NCI-H1436 (cell line): Measurements from ENCODE around the gene VWA7.

Source experiments
- DNase-seq: peaks from one replicate; lab custom pipeline; 2025; lab: John Stamatoyannopoulos, UW

The VWA7 gene

DNA sequence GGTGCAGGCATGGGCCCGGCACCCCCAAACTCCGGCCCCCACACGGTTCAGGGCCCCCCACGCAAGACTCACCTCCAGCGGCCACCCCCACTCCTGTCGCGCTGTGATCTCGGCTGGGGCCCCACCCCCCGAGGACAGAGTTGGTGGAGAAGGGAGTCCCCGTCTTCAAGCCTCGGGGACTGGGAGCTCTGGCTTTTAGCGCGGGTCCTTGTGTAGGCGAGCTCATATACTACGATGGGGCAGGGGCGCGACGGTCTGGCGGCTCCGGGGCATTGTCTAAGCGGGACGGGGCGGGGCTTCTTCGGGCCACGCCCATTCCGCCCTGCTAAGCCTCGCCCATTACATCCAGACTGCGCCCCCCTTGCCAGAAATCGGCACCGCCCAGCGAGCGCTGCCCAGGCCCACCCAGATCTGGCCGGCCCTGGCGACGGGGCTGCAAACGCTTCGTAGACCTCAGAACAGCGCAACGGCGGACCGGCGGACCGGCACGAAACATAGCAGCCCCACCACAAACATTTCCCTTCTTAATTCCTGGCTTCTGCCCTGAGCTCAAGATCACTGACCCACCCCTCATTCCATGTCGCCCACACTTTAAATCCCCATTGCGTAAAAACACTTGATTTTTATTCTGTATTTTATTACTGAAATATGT is 47.0 kb downstream of the VWA7 start:
- peak; percentile 70 for DNase-seq

DNA sequence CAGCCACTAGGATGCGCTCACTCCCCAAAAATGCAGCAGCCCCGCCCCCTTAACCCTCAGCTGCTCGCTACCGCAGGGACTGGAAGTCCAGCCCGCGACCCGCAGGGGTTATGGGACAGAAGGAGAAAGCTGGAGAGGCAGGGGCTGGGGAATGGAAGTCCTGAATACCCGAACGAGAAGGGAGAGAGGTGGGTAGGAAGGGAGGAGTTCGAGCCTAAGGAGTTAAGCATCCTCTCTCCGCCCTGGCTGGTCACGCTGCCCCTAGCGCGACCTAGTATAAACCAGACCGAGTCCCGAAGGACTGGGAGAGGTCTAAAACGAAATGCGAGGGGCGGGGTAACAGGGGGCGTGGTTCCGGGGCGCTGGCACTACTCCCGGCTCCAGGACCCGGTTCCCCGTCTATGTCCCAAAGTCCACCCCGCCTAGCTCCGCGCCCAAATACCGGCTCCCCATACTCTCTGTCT is 47.6 kb downstream of the VWA7 start:
- peak; percentile 78 for DNase-seq

DNA sequence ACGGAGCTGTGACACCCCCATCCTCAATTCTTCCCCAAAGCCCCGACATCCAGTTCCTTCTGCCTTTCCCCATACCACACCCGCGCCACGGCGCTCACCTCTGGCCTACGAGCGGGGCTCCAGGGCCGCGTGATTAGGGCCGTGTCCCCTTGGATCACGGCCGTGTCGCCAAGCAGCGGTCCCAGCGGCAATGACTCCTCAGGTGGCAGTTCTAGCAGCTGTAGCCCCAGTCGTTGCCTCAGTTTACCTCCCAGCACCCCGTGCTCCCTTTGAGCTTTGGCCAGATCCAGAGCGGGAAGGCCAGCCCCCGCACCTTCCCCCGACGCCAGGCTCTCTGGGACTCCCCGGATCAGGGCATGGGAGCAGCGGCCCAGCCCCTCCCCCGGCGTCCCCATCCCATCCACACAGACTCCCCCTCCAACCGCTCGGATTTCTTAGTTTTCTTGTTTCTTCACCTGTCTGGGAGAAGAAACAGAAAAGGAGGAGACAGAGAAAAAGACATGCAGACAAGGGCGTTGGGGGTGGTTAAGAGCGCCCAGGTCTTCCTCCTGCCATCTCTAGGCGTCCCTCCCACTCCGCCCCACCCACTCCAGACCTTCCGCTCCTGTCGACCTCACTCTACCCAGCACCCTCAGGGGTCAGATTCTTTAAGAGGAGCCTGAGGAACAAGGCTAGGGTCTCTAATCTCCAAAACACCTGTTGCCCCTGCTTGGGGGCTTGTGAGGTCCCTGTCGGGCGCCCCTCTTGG is 48.2 kb downstream of the VWA7 start, which contains the start of gene DDAH2:
TSS of gene DDAH2 (minus strand) at position 533 of the 748 bp plus-strand sequence. CDS start at position 395, 138 bp downstream.
- no peak for DNase-seq

DNA sequence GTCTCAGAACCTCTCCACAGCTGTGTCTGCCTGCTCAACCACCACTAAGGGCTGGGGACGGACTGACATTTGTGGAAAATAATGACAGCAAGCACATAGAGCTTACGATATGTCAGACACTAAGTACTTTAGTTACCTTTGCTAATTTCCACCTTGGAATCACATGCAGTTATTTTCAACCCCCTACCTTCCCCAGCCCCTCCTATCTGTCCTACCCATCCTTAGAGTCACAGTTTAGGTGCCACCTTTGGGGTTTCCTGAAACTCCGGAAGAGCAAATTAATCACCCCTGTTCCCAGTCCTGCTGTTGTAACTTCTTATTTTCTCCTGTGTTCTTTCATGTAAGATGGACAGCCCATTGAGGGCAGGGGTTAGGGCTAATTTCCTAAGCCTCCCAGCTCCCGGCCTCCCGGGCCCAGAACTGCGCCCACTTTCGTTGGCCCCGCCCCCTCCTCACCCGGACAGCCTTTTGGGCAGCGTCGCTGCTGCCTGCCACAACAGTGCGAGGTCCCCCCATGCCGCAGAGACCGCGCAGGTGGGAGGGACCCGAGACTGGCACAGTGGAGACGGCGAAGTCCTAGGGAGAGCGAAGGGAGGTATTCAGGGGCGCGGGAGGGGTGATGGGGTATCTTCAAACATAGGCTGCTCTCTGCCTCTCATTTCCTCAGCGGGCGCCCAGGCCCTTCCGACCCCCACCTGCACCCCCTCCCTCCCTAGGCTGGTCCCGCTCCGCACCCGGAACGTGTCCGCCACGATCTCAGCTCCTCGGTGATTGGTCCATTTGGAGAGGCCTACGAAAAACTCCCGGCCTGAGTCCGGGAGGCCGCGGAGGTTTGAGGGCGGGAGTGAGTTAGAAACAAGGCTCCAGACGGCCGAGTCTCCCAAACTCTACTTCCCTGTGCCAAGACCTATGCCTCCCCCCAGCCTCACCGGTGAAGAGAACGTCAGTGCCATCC is 49.1 kb downstream of the VWA7 start:
- DNase-seq: no peak

DNA sequence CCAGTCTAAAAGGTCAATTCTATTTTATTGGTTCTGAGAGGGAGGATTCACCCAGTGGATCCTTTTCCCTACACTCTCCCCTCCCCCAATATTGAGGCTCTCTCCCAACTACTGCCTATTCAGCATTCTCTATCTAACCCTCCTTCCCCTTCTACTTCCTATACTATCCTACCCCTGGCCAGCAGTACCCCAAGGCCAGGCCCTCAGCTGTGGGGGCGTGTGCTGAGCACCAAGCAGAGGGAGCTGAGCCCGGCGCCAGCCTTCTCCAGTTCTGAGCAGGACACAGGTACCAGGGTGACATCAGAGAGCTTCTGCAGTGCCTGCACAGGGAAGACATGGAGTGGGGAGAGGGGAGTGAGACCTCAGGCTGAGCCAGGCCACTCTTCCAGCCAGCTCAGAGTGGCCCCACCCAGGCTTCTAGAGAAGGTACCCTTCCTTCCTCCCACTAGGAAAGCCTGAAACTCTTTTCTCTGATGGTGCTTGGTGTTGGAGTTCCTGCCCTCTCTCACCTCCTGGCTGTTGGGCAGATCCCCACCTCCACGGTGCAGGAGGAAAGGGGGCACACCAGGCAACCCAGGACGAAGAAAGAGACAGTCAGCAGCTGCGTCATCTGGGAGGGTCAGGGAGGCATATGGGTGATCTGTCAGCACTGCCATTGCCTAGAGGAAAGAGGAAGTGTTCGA is 50.0 kb downstream of the VWA7 start:
- DNase-seq: no peak

DNA sequence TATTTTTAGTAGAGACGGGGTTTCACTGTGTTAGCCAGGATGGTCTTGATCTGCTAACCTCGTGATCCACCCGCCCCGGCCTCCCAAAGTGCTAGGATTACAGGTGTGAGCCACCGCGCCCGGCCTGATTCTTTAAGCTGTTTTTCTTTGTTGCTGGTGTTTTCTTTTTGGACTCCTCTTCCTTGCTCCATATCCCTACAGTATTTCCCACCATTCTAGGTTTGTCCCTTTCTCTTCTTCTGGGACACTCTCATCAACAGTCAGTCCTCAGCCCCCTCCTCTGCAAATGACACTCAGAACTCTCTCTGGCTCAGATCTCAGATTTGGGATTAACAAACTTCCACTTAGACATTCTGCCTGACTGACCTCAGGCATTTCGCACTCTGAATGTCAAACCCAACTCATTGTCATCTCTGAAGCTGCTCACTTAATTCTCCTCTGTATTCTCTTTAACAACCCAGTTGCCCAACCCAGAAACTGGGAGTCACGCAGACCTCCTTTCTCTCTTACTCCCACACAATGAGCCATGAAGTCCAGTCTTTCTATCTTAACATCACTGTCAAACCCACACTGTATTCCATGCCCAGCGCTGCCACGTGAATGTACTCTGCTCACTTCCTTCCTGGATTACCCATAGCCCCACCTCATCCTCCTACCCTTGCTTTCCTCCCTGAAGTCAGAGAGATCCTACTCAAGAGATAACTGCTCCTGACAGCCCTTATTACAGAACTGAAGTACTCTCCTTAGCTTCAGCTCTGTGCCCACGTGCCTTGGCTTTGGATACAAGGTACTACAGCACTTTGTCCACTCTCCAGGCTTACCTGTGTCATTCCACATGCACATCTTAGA is 51.4 kb downstream of the VWA7 start:
- DNase-seq: no peak

DNA sequence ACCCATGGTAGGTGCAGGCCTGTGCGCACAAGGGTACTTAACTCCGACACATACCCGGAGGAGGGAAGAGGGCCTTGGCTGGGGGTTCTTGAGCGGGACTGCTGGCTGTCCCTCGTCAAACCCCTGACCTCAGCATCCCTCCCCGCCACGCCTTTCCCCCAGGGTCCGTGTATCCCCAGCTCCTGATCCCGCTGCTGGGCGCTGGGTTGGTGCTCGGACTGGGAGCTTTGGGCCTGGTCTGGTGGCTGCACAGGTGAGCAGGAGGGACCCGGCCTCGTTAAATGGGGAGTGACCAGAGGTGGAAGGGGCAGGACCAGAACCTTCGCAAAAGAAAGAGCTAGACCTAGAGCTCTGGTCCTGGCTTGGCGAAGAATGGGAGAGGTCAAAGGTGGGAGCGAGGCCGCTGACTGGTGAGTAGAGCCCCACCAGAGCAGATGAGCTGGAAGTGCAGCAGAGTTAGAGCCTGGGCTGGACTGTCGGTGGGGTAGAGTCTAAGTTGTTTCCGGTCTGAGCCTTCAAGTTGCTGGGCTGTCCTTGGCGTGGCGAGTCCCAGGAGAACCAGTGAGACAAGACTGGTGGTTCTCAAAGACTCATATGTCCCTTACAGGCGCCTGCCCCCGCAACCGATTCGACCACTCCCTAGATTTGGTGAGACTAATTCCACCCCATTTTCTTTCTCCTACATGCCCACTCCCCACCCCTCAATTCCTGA is 53.0 kb downstream of the VWA7 start:
- no peak for DNase-seq

DNA sequence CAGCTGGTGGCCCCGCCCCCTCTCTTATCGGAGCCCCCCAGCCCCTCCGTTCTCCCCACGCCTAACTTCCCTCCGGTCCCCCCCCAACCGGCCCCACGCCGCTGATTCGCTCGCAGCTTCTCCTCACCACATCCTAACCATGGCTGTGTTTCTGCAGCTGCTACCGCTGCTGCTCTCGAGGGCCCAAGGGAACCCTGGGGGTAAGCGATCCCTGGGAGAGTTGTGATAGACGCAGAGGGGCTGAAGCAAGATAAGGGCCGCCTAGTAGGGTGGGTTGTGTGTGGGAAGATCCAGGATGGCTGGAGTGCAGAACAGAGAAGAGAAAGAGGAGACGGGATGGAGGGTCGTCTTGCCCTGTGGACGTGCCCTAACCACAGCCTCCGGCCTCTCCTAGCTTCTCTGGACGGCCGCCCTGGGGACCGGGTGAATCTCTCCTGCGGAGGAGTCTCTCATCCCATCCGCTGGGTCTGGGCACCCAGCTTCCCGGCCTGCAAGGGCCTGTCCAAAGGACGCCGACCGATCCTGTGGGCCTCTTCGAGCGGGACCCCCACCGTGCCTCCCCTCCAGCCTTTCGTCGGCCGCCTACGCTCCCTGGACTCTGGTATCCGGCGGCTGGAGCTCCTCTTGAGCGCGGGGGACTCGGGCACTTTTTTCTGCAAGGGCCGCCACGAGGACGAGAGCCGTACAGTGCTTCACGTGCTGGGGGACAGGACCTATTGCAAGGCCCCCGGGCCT is 53.7 kb downstream of the VWA7 start, which contains the start of gene MPIG6B:
TSS of gene MPIG6B (plus strand) at position 129 of the 735 bp plus-strand sequence. CDS start at position 140, 11 bp downstream.
- DNase-seq: peak; percentile 71

DNA sequence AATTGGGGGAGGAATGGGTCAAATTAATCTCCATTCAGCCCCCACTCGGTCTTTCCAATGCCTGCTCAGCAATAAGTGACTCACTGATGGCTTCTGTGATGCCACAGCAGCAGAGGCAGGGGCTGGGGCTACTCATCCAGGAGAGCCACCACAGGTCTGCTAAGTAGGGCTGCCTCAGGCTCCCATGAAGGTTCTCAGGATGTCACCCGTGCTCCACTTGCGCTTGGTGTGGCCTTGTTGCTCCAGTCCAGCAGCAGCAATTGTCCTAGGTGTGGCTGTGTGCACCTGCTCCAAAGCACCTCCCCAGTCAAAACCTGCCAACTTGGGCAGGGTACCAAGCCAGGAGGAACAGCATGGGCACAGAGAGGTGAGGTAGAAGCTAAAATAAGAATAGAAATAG is 55.0 kb downstream of the VWA7 start:
- no peak for DNase-seq

DNA sequence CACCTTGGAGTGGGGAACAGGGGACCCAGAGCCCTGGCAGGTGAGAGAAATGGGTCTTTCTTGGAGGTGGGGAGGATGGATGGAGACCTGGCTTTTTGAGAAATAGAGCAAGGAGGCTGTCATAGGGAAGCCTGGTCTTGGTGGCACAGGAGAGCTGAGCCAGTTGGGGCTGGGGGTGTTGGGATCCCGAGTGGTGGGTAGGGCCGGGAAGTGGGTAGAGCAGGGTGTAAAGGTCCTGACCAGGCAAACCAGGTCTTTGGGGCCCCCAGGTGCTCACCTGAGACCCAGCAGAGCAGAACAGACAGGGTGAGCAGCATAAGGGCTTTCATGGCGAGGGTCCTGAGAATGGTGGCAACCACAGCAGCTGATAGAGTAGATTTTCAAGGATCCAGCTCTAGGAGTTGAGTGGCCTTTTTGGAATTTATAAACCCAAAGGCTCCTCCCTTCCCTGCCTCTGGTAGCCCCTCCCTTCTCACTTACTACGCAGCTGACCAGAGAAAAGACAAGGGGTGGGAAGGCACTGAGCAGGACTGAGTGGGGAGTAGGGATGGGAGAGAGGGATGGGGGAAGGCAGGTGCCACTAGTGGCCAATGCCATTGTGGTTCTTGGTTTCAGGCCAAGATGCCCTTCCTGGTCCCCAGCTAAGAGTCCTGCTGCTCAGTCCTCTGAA is 55.6 kb downstream of the VWA7 start, which contains the start of gene LY6G6C:
TSS of gene LY6G6C (minus strand) at position 396 of the 670 bp plus-strand sequence. CDS start at position 329, 67 bp downstream.
- no peak for DNase-seq

DNA sequence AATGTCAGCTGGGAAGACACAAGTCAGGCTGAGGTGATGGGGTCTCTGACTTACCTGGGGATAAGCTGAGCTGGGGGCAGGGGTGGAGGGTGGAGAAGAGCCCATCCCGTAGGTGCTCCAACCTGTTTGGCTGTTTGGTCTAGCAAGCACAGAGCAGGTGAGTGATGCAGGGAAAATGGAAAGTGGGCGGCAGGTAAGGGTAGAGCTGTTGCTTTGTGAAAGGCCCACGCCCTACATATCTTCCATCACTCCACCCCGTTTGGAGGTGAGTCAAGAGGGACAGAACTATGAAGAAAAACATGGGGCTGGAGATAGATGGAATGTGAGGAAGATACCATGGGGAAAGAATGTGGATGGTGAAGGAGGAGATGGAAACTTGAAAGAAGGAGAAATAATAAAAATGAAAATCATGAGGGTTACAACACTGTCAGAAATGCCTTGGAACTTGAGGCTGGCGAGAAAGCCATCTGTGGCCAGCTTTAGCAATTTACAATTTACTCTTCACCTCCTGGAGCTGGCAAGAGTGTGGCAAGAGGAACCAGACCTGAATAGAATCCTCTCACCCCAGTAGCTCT is 56.8 kb downstream of the VWA7 start:
- DNase-seq: no peak

DNA sequence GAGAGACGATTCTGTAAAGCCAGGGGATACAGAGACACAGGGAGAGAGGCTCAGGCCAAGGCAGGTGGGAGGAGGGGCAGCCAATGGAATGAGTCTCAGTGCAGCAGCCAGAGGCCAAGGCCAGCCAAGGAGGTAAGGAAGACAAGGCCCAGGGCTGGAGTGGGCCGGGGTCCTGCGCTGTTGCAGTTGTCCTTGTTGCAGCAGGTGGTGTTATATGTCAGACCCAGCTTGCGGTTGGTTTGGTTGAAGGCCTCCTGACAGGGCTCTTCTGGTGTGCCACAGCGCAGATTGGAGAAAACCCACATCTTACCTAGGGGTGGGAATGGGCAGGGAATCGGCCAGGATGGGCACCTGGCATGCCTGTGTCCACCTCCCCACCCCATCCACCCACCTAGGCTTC is 58.1 kb downstream of the VWA7 start:
- no peak for DNase-seq

DNA sequence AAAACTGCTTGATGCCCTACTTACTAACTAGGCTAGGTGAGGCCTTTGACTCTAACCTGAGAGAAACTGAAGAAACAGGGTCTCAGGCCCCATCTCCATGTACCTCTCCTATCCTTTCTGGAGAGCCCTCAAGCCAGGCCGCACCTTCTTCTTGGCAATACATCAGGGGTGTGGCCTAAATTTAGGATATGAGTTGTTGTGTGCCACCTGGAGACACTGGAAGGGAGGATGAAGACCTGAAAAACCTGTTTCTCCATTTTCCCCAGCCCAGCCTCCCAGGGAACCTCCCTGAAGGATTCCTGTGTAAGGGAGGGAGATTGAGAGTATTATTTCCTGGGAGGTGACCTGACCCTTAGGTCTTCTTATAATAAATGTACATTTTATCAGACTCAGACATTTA is 58.9 kb downstream of the VWA7 start:
- DNase-seq: no peak

DNA sequence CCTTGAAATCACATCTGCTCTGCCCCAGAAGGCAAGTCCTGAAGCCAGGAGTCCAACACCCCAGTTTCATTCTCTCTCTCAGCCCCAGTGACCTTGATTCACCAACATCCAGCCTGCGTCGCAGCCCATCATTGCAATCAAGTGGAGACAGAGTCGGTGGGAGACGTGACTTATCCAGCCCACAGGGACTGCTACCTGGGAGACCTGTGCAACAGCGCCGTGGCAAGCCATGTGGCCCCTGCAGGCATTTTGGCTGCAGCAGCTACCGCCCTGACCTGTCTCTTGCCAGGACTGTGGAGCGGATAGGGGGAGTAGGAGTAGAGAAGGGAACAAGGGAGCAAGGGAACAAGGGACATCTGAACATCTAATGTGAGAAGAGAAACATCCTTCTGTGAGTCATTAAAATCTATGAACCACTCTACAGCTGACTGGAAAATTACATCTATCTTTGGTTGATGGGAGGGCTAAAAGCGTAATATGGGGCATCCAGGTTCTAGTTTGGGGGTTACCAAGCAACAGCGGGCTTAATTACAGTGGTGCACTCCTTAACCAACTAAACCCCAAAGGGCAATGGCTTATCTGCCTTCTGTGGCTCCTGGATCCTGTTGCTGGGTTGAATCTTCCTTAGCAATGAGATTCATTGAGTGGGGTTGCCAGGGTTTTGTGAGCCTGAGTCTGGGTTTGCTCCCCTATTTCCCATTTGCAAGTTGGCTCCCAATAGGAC is 59.5 kb downstream of the VWA7 start:
- peak; percentile 55 for DNase-seq
